Prostate gland (tissue), 2 donors: ENCODE results near the gene ARSI.

Source experiments
- CTCF ChIP-seq, 4 experiments: fragments of 200-600 bp in 2 of 4; fragments of 450-650 bp in 2 of 4; sonication (generic) in 2 of 4; IDR thresholded peaks; 1 replicate in 3 of 4; 2 replicates in 1 of 4; pipeline ENCODE4 v1.5.1; 2016 to 2019; ENCODE audit warnings: antibody characterized with exemption in 4 of 4, mild to moderate bottlenecking in 2 of 4, moderate library complexity in 2 of 4
- POLR2A ChIP-seq: fragments of 450-650 bp; IDR thresholded peaks from one replicate; pipeline ENCODE4 v1.6.1; 2016; ENCODE audit warnings: antibody characterized with exemption, mild to moderate bottlenecking

- TF ChIP-seq CTCF (IDR thresholded peaks at IDR 0.05): no peak
- TF ChIP-seq POLR2A: no peak
Measured at GRCh38 chr5:150263801-150264621, 38.7 kb downstream of the ARSI start.
